ENCODE results near the gene GPRC5C.
"Not testable (repeated sequence)": the region's sequence is repeated elsewhere in the genome, so short reads cannot be mapped to it uniquely, and the experiment has no call there.

The GPRC5C gene

GRCh38 chr17:74466828-74467184 is 34.9 kb downstream of the GPRC5C start:
- no peak for DNase-seq (ENCODE audit: extremely low read depth in 1 of 2, low read depth in 1 of 2)

DNA sequence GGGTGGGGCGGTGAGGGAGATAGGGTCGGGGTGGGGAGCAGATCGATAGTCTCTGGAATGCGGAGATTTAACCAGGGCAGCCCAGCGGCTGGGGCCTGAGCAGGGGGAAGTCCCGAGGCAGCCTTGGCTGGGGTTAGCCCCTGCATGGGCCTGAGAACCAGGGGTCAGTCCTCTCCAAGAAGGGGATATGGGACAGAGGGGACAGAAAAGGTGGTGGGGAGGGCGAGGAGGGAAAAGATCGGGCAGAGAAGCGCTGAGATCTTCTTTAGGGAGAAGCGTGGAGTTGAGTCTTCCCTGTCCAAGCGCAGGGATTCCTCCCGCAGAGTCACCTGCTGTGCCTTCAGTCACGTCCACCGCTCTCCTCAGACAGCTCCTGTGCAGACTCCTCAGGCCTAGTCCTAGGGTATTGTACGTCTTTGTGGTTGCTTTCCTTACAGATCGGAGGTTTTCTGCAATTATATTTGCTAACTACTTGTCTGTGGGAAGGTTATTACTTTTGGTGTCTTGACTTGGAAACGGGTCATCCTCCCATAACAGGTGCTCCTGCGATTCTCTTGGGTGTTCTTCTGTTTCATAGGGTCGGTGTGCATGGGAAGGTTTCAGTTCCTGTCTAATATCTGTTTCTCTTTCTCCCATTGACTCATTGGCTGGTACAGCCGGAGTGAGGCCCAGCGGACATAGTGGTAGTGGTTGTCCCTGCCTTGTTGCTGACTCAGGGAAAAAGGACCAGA is 35.5 kb downstream of the GPRC5C start:
- DNase-seq (ENCODE audit: extremely low read depth in 1 of 2, low read depth in 1 of 2), result no peak

DNA sequence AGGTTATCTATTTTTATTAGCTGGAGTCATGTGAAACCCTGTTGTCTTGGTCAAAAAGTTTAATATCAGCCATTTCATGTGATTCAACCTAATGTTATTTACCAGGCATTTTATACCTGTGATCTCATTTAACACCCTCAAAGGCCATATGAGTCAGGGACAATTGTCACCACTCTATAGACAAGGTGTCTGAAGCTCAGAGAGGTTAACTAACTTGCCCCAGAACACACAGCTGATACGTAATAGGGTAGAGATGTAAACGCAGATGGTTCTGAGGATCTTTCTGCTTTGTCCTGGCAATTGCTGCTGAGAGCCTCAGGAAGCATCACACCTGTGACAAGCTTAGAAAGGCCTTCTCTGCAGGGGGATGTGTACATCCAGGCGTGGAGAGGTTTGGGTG is 39.5 kb downstream of the GPRC5C start:
- DNase-seq (ENCODE audit: extremely low read depth in 1 of 2, low read depth in 1 of 2), result no peak

DNA sequence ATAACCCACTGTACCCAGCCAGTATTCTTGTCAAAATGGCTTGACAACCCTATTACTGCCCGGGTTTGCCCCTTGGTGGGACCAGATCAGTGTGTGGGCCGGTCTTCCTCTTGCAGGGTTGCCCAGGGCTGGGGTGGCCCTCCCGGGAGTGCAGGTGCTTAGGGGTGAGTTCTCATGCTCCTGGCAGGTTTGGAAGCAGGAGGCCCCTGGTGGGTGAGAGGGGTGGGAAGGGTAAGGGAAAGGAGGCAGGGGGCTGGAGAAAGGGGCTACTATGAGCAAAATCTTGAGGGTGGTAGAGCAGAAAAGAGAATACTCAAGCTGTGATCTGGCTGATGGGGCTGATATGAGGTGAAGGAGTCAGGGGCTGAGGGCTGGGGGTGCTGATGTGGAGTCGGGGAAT is 41.0 kb downstream of the GPRC5C start:
- DNase-seq (ENCODE audit: extremely low read depth in 1 of 2, low read depth in 1 of 2), result no peak

DNA sequence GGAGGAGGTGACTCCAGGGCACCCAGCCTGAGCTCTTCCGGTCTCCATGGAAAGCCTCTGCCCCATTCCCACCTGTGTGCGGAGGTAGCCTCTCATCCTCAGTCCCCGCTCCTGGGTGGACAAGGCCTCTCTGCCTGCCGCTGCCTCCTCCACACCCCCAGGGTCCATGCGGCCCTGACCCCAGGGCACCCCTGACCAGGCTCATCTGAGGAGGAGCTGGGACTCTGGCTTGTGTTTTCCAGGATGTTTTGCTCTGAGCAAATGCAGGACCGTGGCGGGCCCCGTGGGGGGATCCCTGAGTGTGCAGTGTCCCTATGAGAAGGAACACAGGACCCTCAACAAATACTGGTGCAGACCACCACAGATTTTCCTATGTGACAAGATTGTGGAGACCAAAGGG is 41.4 kb downstream of the GPRC5C start:
- DNase-seq (ENCODE audit: extremely low read depth in 1 of 2, low read depth in 1 of 2), result no peak

DNA sequence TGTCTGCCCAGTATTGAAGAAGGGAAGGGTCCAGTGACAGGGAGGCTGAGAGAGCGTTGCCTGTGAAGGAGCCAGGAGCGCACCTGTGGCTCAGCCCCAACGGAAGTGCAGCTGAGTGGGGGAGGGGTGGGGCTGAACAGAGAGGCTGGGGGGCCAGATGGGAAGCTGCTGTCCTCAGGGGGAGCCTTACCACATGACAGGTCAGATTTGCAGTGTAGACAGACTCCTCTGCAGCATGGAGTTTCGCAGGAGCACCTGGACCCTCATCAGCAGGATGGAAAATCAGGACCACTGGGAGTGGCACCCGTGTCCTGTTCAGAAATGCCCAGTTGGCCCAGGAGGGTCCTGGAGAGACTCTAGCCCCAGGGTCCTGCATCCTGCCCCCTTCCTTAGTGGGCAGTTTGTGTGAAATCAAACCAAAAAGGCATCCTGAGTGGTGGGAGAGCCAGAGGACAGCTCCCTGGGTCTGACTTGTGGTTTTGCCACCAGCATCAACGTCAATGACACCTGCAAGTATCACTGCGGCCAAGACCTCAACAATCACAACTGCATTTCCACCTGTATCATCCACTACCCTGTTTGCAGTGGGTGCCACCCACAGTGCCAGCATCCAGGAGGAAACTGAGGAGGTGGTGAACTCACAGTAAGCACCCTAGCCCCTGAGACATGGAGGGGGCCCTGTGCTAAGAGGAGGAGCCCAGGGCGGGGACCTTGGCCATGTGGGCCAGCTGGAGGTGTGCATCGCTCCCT is 42.3 kb downstream of the GPRC5C start:
- DNase-seq (ENCODE audit: extremely low read depth in 1 of 2, low read depth in 1 of 2), result no peak

DNA sequence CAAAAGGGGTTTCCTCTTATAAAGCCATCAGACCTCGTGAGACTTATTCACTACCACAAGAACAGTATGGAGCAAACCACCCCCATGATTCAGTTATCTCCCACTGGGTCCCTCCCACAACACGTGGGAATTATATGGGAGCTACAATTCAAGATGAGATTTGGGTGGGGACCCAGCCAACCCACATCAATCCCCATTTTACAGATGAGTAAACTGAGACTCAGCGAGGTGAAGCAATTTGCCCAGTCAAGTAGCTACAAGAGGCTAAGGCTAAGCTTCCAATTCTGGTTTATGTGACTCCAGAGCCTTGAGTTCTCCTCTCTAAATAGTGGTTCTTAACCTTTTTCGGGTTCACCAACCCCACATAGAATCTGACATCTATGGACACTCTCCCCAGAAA is 43.3 kb downstream of the GPRC5C start:
- DNase-seq (ENCODE audit: extremely low read depth in 1 of 2, low read depth in 1 of 2), result no peak

GRCh38 chr17:74477411-74477810 is 45.5 kb downstream of the GPRC5C start:
- no peak for DNase-seq (ENCODE audit: extremely low read depth in 1 of 2, low read depth in 1 of 2)

DNA sequence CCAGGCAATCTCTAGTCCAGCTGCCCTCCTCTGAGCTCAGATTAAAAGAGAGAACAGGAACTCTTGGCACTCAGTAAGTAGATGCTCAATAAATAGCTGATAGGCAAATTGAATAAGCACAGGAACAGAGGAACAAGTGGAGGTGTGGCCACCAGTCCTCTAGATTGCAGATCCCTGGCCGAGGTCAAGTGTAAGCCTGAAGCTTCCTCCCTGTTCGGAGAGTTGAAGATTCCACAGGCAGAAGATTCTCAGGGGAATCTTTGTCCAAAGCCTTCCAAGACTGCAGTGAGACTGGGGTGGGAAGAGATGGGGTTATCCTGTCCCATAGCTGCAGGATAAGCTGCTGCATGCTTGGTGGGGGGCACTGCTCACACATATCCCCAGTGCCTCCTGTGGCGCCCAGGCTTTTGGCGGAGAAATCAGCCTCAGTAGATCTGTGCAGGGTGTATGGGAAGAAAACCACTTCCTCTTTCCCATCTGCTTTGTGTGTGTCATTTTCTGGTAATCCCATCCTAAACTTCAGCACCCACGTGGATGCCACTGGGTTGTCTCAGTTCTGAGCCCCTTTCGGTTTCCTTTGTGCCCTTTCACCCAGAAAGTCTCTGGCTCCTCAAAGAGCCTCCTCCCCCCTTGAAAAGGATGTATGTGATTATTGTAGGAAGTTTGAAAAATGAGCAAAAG is 46.7 kb downstream of the GPRC5C start:
- DNase-seq (ENCODE audit: extremely low read depth in 1 of 2, low read depth in 1 of 2), result no peak

GRCh38 chr17:74480290-74480689 is 48.4 kb downstream of the GPRC5C start:
- DNase-seq (ENCODE audit: extremely low read depth in 1 of 2, low read depth in 1 of 2), result no peak

GRCh38 chr17:74481621-74482020 is 49.7 kb downstream of the GPRC5C start:
- no peak for DNase-seq (ENCODE audit: extremely low read depth in 1 of 2, low read depth in 1 of 2)

- DNase-seq (ENCODE audit: extremely low read depth in 1 of 2, low read depth in 1 of 2), result no peak
Observed at GRCh38 chr17:74484066-74484465, 52.2 kb downstream of the GPRC5C start.

- no peak for DNase-seq (ENCODE audit: extremely low read depth in 1 of 2, low read depth in 1 of 2)
Observed at GRCh38 chr17:74485022-74485743, 53.3 kb downstream of the GPRC5C start.

GRCh38 chr17:74485841-74486240 is 54.0 kb downstream of the GPRC5C start:
- DNase-seq (ENCODE audit: extremely low read depth in 1 of 2, low read depth in 1 of 2), result no peak

GRCh38 chr17:74488276-74488675 is 56.4 kb downstream of the GPRC5C start:
- not testable (repeated sequence) for DNase-seq (ENCODE audit: extremely low read depth in 1 of 2, low read depth in 1 of 2)

DNA sequence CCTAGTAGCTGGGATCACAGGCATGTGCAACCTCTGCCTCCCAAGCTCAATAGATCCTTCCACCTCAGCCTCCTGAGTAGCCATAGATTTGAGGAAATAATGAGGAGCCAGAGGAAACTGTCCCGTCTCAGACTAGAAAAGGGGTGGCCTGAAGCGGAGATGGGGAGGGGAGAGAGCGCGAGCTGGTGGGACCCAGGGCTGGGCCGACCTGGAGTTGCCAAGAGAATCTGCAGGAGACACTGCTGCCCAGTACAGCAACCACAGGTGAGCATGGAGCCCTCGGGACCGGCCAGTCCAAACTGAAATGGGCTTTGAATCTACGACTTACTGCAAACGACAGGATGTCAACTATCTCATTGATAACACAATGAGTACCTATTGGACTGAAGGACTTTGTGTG is 58.8 kb downstream of the GPRC5C start:
- DNase-seq (ENCODE audit: extremely low read depth in 1 of 2, low read depth in 1 of 2), result no peak

DNA sequence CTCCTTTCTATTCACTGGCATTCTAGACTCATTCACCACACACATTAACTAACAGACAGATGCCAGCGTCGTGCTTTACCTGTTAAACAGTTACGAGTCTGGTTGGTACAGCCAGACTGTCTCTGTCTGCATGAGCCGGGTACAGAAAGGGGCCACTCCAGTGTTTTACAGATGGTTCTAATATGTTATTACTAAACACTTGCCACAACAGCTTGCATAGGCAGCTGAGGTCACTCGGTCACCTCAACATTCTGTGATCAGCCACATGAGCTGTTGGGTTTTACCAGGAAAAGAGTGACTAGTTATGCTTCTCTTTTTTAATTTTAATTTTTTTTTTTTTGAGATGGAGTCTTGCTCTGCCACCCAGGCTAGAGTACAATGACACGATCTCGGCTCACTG is 59.7 kb downstream of the GPRC5C start:
- DNase-seq (ENCODE audit: extremely low read depth in 1 of 2, low read depth in 1 of 2), result no peak

- peak; percentile 27 to 50 for DNase-seq (ENCODE audit: extremely low read depth in 1 of 2, low read depth in 1 of 2)
Observed at GRCh38 chr17:74493331-74493833, 61.5 kb downstream of the GPRC5C start.

Measured in activated CD8-positive, alpha-beta memory T cell treated with anti-CD3 and anti-CD28 coated beads for 1 hour (primary cell).